Measurements from ENCODE around the gene ERVH48-1. TPM values are rescaled to one million over a fixed set of nuclear protein-coding genes. Genes with fewer than 3 reads are reported as not detected.
"Not testable (repeated sequence)": the region's sequence is repeated elsewhere in the genome, so short reads cannot be mapped to it uniquely, and the experiment has no call there.

Gene ERVH48-1
- total and polyA plus RNA-seq, 2 donors (not counting 1 experiment from before 2014, with no cell fraction given) = 0.06 TPM; not detected in 1

DNA sequence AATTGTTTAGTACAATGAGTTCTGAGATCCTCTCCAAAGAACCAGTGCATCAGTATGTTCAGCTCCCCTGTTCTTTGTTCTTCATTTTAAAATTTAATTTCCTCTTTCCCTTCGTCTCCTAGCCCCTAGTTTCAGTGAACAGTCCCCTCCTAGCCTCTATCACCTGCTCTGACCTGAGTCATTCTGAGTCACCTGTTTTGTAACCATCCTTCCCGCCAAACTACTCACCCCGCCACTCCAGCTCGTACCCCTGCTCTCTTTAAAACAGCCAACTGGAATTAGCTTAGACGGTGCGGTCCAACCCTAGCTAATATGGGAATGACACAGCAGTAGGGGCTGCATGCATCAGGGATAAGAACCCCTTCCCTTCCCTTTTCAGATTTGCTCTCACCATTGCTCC, 16.8 kb upstream of the ERVH48-1 start:
- DNase-seq (ENCODE audit: low read depth in 2 of 2) = no peak
- Histone ChIP-seq H3K9me3 (ENCODE audit: control insufficient read depth, insufficient read depth, low read depth, low read length) (no peaks in the 10 kb centered on the region), H2AFZ (ENCODE audit: low read length) (no peak overlapping the region), H3K27ac (ENCODE audit: insufficient read depth, low read length) (no peak overlapping the region), H3K4me1 (ENCODE audit: control insufficient read depth, extremely low read depth, insufficient read depth, low read length) (peaks cover 3% of the 10 kb centered on the region), H3K4me3 (replicated peaks in 1 of 4; ENCODE audit: control extremely low read depth in 1 of 4, insufficient read depth in 1 of 4, low read depth in 3 of 4, low read length in 4 of 4) (no peak overlapping the region), H3K9ac (ENCODE audit: insufficient read depth, low read length) (no peak overlapping the region), H3K36me3 (ENCODE audit: control insufficient read depth, insufficient read depth, low read length) (no peaks in the 10 kb centered on the region), H3K27me3 (ENCODE audit: control insufficient read depth, insufficient read depth, low read length) (no peaks in the 10 kb centered on the region), H4K20me1 (ENCODE audit: control insufficient read depth, extremely low read depth, insufficient read depth, low read length) (no peaks in the 10 kb centered on the region), H3K79me2 (ENCODE audit: control insufficient read depth, insufficient read depth, low read length) (no peaks in the 10 kb centered on the region), H3K4me2 (ENCODE audit: extremely low read depth, insufficient read depth, low read length) (no peak overlapping the region)
- TF ChIP-seq, protein P1, sequence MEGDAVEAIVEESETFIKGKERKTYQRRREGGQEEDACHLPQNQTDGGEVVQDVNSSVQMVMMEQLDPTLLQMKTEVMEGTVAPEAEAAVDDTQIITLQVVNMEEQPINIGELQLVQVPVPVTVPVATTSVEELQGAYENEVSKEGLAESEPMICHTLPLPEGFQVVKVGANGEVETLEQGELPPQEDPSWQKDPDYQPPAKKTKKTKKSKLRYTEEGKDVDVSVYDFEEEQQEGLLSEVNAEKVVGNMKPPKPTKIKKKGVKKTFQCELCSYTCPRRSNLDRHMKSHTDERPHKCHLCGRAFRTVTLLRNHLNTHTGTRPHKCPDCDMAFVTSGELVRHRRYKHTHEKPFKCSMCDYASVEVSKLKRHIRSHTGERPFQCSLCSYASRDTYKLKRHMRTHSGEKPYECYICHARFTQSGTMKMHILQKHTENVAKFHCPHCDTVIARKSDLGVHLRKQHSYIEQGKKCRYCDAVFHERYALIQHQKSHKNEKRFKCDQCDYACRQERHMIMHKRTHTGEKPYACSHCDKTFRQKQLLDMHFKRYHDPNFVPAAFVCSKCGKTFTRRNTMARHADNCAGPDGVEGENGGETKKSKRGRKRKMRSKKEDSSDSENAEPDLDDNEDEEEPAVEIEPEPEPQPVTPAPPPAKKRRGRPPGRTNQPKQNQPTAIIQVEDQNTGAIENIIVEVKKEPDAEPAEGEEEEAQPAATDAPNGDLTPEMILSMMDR (conservative IDR thresholded peaks at IDR 0.05 in 1 of 2, IDR thresholded peaks at IDR 0.05 in 1 of 2; ENCODE audit: low read depth in 1 of 2, low read length in 2 of 2) = no peak
- no peak for TF ChIP-seq EZH2 (IDR thresholded peaks at IDR 0.05; ENCODE audit: low read length, missing control alignments)

DNA sequence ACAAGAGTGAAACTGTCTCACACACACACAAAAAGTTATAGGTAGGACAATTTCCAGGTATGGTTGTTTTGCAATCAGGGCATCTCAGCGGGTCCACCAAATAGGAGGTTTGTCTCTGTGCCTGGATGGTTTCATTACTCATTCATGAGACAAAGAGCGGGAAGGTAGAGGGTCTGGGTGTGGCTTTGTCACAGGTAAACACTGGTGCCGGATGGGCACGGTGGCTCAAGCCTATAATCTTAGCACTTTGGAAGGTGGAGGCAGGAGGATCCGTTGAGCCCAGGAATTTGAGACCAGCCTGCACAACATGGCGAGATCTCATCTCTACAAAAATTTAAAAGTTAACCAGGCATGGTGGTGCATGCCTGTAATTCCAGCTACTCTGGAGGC, 16.3 kb upstream of the ERVH48-1 start:
- H3K36me3 ChIP-seq (ENCODE audit: control insufficient read depth, insufficient read depth, low read length) = no peaks in the 10 kb centered on the region
- no peaks in the 10 kb centered on the region for H3K79me2 ChIP-seq (ENCODE audit: control insufficient read depth, insufficient read depth, low read length)
- TF ChIP-seq EZH2 (IDR thresholded peaks at IDR 0.05; ENCODE audit: low read length, missing control alignments) = no peak
- TF ChIP-seq, protein P1 (conservative IDR thresholded peaks at IDR 0.05 in 1 of 2, IDR thresholded peaks at IDR 0.05 in 1 of 2; ENCODE audit: low read depth in 1 of 2, low read length in 2 of 2) = no peak
- no peaks in the 10 kb centered on the region for H3K9me3 ChIP-seq (ENCODE audit: control insufficient read depth, insufficient read depth, low read depth, low read length)
- H3K27me3 ChIP-seq (ENCODE audit: control insufficient read depth, insufficient read depth, low read length) = no peaks in the 10 kb centered on the region
- no peak overlapping the region for H3K9ac ChIP-seq (ENCODE audit: insufficient read depth, low read length)
- no peak overlapping the region for H2AFZ ChIP-seq (ENCODE audit: low read length)
- H3K4me3 ChIP-seq (replicated peaks in 1 of 4; ENCODE audit: control extremely low read depth in 1 of 4, insufficient read depth in 1 of 4, low read depth in 3 of 4, low read length in 4 of 4) = no peak overlapping the region
- no peak for DNase-seq (ENCODE audit: low read depth in 2 of 2)
- no peak overlapping the region for H3K27ac ChIP-seq (ENCODE audit: insufficient read depth, low read length)
- H3K4me2 ChIP-seq (ENCODE audit: extremely low read depth, insufficient read depth, low read length) = no peak overlapping the region
- H4K20me1 ChIP-seq (ENCODE audit: control insufficient read depth, extremely low read depth, insufficient read depth, low read length) = no peaks in the 10 kb centered on the region
- H3K4me1 ChIP-seq (ENCODE audit: control insufficient read depth, extremely low read depth, insufficient read depth, low read length) = peaks cover 3% of the 10 kb centered on the region

DNA sequence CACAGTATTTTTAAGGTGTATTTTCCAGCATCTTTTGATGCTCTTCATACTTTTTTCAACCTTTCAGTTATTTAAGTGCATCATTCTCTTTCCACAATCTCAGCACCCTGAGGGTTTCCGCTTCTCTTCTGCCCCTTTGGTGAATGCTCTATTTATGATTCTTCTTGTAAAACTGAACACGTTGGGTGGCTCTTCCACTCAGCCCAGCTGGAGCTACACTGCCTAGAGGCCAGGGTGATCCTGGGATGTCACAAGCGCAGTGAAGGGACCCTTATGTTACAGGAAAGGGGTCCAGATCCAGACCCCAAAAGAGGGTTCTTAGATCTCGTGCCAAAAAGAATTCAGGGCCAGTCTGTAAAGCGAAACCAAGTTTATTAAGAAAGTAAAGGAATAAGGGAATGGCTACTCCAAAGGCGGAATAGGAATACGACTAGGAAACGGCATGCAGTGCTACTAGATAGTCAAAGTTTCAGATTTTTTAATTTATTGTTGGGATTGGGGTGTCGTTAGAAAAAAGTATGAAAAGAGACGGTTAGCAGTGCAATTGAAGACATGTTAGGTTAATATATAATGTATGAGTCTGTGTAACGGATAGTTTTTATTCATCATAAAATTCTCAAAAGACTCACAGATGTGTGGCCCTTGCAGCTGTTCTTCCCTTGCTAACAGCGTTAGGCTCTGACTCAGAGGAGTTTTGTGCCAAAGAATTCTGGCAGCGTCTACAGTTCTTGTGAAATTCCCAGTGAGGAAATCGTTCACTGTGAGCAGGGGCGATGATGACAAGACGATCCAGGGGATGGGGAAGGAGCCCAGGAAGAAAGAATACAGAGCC, 14.4 kb upstream of the ERVH48-1 start:
- Histone ChIP-seq H3K27me3 (ENCODE audit: control insufficient read depth, insufficient read depth, low read length) (no peaks in the 10 kb centered on the region), H3K4me2 (ENCODE audit: extremely low read depth, insufficient read depth, low read length) (peak overlapping the region; percentile 92), H3K36me3 (ENCODE audit: control insufficient read depth, insufficient read depth, low read length) (no peaks in the 10 kb centered on the region), H3K27ac (ENCODE audit: insufficient read depth, low read length) (peak overlapping the region; percentile 72), H3K9me3 (ENCODE audit: control insufficient read depth, insufficient read depth, low read depth, low read length) (no peaks in the 10 kb centered on the region), H3K79me2 (ENCODE audit: control insufficient read depth, insufficient read depth, low read length) (no peaks in the 10 kb centered on the region), H3K4me1 (ENCODE audit: control insufficient read depth, extremely low read depth, insufficient read depth, low read length) (peaks cover 3% of the 10 kb centered on the region), H2AFZ (ENCODE audit: low read length) (peak overlapping the region; percentile 72), H3K4me3 (replicated peaks in 1 of 4; ENCODE audit: control extremely low read depth in 1 of 4, insufficient read depth in 1 of 4, low read depth in 3 of 4, low read length in 4 of 4) (peak overlapping the region; percentile 24 to 57 (median 41)), H3K9ac (ENCODE audit: insufficient read depth, low read length) (peak overlapping the region; percentile 21), H4K20me1 (ENCODE audit: control insufficient read depth, extremely low read depth, insufficient read depth, low read length) (no peaks in the 10 kb centered on the region)
- TF ChIP-seq EZH2 (IDR thresholded peaks at IDR 0.05; ENCODE audit: low read length, missing control alignments) = no peak
- TF ChIP-seq, protein P1 (conservative IDR thresholded peaks at IDR 0.05 in 1 of 2, IDR thresholded peaks at IDR 0.05 in 1 of 2; ENCODE audit: low read depth in 1 of 2, low read length in 2 of 2) = no peak
- DNase-seq (ENCODE audit: low read depth in 2 of 2) = peak; percentile 96 to 99

DNA sequence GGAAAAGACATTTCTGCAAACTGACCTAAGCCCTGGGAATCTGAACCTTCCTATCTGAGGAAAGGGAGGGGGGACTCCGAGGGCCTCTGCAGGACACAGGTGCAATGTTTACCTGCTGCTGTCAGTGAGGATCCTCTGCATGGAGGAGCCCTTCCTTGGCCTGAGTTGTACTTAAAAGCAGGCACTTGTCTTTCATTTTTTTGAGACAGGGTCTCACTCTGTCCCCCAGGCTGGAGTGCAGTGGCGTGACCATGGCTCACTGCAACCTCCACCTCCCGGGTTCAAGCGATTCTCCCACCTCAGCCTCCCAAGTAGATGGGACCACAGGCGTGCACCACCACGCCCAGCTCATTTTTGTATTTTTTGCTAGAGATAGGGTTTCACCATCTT, 13.2 kb upstream of the ERVH48-1 start:
- not testable (repeated sequence) for H4K20me1 ChIP-seq (ENCODE audit: control insufficient read depth, extremely low read depth, insufficient read depth, low read length); H2AFZ ChIP-seq (ENCODE audit: low read length); H3K4me3 ChIP-seq (replicated peaks in 1 of 4; ENCODE audit: control extremely low read depth in 1 of 4, insufficient read depth in 1 of 4, low read depth in 3 of 4, low read length in 4 of 4); H3K4me2 ChIP-seq (ENCODE audit: extremely low read depth, insufficient read depth, low read length); H3K79me2 ChIP-seq (ENCODE audit: control insufficient read depth, insufficient read depth, low read length); DNase-seq (ENCODE audit: low read depth in 2 of 2); H3K27ac ChIP-seq (ENCODE audit: insufficient read depth, low read length); H3K4me1 ChIP-seq (ENCODE audit: control insufficient read depth, extremely low read depth, insufficient read depth, low read length); H3K9ac ChIP-seq (ENCODE audit: insufficient read depth, low read length); H3K9me3 ChIP-seq (ENCODE audit: control insufficient read depth, insufficient read depth, low read depth, low read length); H3K36me3 ChIP-seq (ENCODE audit: control insufficient read depth, insufficient read depth, low read length); H3K27me3 ChIP-seq (ENCODE audit: control insufficient read depth, insufficient read depth, low read length)

Measured in fibroblast of lung (primary cell).